22Rv1 (cell line): ENCODE measurements around the gene HMCES.

ENCODE experiments used
- ZFX ChIP-seq: fragments of 450-650 bp; IDR thresholded peaks from 2 replicates; pipeline ENCODE4 v1.6.1; 2017; ENCODE audit warnings: antibody characterized with exemption, borderline replicate concordance
- TF ChIP-seq, protein P1 (sequence below): fragments of 450-650 bp; IDR thresholded peaks from 2 replicates; pipeline ENCODE4 v1.5.1; 2017; ENCODE audit warnings: mild to moderate bottlenecking

DNA sequence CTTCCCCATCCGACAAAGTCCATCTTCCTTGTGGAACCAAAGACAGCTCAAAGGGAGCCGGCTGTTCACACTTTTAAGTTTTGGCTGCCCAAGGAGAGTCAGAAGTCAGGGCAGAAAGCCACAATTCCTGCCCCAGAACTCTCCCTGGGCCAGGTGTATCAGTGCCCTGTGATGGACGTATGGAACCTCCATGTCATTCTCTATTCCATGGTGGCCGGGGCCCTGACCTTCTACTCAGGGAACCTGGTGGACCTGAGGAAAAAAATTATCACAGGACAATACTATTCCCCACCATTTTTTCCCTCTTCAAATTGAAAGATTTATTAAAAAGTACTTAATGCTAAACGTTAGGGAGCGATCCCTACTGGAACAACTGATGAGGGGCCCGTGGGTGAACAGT is 66.6 kb downstream of the HMCES start:
- TF ChIP-seq, protein P1, sequence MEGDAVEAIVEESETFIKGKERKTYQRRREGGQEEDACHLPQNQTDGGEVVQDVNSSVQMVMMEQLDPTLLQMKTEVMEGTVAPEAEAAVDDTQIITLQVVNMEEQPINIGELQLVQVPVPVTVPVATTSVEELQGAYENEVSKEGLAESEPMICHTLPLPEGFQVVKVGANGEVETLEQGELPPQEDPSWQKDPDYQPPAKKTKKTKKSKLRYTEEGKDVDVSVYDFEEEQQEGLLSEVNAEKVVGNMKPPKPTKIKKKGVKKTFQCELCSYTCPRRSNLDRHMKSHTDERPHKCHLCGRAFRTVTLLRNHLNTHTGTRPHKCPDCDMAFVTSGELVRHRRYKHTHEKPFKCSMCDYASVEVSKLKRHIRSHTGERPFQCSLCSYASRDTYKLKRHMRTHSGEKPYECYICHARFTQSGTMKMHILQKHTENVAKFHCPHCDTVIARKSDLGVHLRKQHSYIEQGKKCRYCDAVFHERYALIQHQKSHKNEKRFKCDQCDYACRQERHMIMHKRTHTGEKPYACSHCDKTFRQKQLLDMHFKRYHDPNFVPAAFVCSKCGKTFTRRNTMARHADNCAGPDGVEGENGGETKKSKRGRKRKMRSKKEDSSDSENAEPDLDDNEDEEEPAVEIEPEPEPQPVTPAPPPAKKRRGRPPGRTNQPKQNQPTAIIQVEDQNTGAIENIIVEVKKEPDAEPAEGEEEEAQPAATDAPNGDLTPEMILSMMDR = no peak
- no peak for TF ChIP-seq ZFX
